Vagina (tissue), 2 donors: ENCODE measurements around the gene MTUS2. TPM values are rescaled to one million over a fixed set of nuclear protein-coding genes. Genes with fewer than 3 reads are reported as not detected.

Source experiments
- DNase-seq, 2 donors: peaks; one replicate each; pipeline ENCODE4 v3.0.0-alpha.2; 2017; ENCODE audit errors: extremely low spot score in 2 of 2
- H3K27ac ChIP-seq: fragments of 200-600 bp; sonication (generic); one replicate; pipeline ENCODE4 v1.5.1; 2019
- H3K27me3 ChIP-seq: fragments of 200-600 bp; sonication (generic); one replicate; pipeline ENCODE4 v1.5.1; 2019
- H3K36me3 ChIP-seq, 2 donors: fragments of 200-600 bp; sonication (generic); one replicate each; pipeline ENCODE4 v1.5.1; 2017 to 2019
- H3K4me1 ChIP-seq: fragments of 200-600 bp; sonication (generic); one replicate; pipeline ENCODE4 v1.5.1; 2019
- H3K4me3 ChIP-seq, 2 donors: fragments of 200-600 bp; sonication (generic); 1 replicate in 1 of 2; 2 replicates in 1 of 2; pipeline ENCODE4 v1.5.1; 2016 to 2019
- H3K9me3 ChIP-seq: fragments of 200-600 bp; sonication (generic); one replicate; pipeline ENCODE4 v1.5.1; 2019
- POLR2A ChIP-seq, 2 donors: fragments of 450-650 bp; IDR thresholded peaks; one replicate each; pipeline ENCODE4 v1.6.1; 2017; ENCODE audit warnings: antibody characterized with exemption in 2 of 2, mild to moderate bottlenecking in 2 of 2, moderate library complexity in 2 of 2
- POLR2AphosphoS5 ChIP-seq, 2 donors: sonication (generic); formaldehyde crosslinking; IDR thresholded peaks; one replicate each; pipeline ENCODE4 v1.9.0; 2017; ENCODE audit warnings: antibody characterized with exemption in 2 of 2, mild to moderate bottlenecking in 2 of 2, low read depth in 1 of 2; ENCODE audit not compliant: insufficient read depth in 1 of 2
- intact Hi-C: fragments of 100-400 bp; cut with DNase I; formaldehyde crosslinking; loops from one replicate; pipeline ENCODE4 v1.15.1; 2023
- total RNA-seq: library from RNA; depleted of rRNA; stranded (reverse); fragments of >200 nt; gene quantifications from one replicate; pipeline ENCODE4 v1.2.3, GENCODE V29; 2016
- TF ChIP-seq, protein P1 (sequence below), 3 experiments: fragments of 450-650 bp in 2 of 3; fragments of 200-600 bp in 1 of 3; sonication (generic) in 1 of 3; IDR thresholded peaks; one replicate each; pipeline ENCODE4 v1.5.1; 2017 to 2019; ENCODE audit warnings: antibody characterized with exemption in 3 of 3, mild to moderate bottlenecking in 2 of 3, moderate library complexity in 2 of 3

The MTUS2 gene
- total RNA-seq, 1 donor from 2014 or later = 0.74 TPM

DNA sequence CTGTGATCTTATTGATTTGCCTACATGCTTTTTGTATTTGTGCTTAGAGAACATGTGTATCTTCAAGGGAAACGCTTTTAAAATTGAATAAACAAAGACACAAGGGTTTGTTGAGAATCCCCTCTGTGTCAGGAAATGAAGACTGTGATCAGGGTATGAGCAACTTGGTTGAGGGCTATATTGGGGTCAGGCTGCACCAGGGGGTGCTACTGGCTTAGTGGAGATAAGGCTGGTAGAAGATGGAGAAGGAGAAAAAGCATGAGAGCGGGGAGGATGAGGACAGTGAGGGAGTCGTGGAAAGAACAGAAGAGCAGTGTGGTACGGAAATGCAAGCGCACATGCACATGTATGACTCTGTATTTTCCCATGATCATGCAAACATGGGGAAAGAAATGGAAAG is 201.6 kb downstream of the MTUS2 start:
- no peaks in the 10 kb centered on the region for H3K9me3 ChIP-seq
- TF ChIP-seq, protein P1, sequence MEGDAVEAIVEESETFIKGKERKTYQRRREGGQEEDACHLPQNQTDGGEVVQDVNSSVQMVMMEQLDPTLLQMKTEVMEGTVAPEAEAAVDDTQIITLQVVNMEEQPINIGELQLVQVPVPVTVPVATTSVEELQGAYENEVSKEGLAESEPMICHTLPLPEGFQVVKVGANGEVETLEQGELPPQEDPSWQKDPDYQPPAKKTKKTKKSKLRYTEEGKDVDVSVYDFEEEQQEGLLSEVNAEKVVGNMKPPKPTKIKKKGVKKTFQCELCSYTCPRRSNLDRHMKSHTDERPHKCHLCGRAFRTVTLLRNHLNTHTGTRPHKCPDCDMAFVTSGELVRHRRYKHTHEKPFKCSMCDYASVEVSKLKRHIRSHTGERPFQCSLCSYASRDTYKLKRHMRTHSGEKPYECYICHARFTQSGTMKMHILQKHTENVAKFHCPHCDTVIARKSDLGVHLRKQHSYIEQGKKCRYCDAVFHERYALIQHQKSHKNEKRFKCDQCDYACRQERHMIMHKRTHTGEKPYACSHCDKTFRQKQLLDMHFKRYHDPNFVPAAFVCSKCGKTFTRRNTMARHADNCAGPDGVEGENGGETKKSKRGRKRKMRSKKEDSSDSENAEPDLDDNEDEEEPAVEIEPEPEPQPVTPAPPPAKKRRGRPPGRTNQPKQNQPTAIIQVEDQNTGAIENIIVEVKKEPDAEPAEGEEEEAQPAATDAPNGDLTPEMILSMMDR (IDR thresholded peaks at IDR 0.05) = no peak
- TF ChIP-seq POLR2AphosphoS5 (IDR thresholded peaks at IDR 0.05; ENCODE audit: insufficient read depth in 1 of 2, low read depth in 1 of 2) = no peak
- no peak for TF ChIP-seq POLR2A (IDR thresholded peaks at IDR 0.05)
- intact Hi-C loops = no loop called here
- H3K36me3 ChIP-seq = no peaks in the 10 kb centered on the region
- H3K27me3 ChIP-seq = no peaks in the 10 kb centered on the region
- no peak for DNase-seq
- H3K4me1 ChIP-seq = no peaks in the 10 kb centered on the region
- H3K27ac ChIP-seq = no peak overlapping the region
- no peak overlapping the region for H3K4me3 ChIP-seq

DNA sequence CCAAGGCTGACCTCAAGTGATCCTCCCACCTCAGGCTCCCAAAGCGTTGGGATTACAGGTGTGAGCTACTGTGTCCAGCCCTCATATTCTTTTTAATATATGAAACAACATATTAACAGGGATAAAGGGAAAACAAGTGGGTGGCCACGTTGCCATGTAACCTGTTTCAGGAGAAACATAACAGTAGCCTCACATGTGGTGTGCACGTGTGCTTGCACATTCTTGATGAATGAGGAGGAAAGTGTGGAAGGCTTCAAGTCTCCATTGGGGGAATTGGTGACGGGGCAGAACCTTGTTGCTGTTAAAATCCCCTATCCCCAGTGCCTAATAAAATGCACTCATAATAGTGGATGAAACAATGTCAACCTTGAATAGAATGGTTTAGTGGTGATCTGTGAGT is 202.3 kb downstream of the MTUS2 start:
- Histone ChIP-seq H3K4me3 (no peak overlapping the region), H3K4me1 (no peaks in the 10 kb centered on the region), H3K27me3 (no peaks in the 10 kb centered on the region), H3K27ac (no peak overlapping the region), H3K36me3 (no peaks in the 10 kb centered on the region), H3K9me3 (no peaks in the 10 kb centered on the region)
- no peak for TF ChIP-seq POLR2A (IDR thresholded peaks at IDR 0.05)
- no peak for TF ChIP-seq POLR2AphosphoS5 (IDR thresholded peaks at IDR 0.05; ENCODE audit: insufficient read depth in 1 of 2, low read depth in 1 of 2)
- TF ChIP-seq, protein P1 (IDR thresholded peaks at IDR 0.05) = no peak
- no peak for DNase-seq
- intact Hi-C loops = no loop called here

DNA sequence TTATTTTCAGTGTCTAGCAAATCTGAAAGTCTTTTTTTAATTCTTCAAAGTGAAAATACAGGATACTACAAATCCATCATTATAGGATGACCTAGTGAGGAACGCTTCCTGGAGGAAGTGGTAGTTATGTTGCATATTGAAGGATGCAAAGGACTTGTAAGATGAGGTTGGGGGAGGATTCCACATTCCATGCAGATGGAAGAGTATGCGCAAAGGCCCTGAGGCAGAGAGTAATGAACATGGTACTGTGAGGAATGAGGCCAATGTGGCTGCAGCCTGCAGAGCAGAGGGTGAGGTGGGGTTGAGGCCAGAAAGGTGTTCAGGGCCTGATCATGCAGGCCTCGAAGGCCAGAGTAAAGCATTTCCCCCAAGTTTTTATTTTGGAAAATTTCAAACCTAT is 202.8 kb downstream of the MTUS2 start:
- no peaks in the 10 kb centered on the region for H3K36me3 ChIP-seq
- H3K27me3 ChIP-seq = no peaks in the 10 kb centered on the region
- no peak overlapping the region for H3K4me3 ChIP-seq
- H3K4me1 ChIP-seq = no peaks in the 10 kb centered on the region
- no peak overlapping the region for H3K27ac ChIP-seq
- TF ChIP-seq POLR2AphosphoS5 (IDR thresholded peaks at IDR 0.05; ENCODE audit: insufficient read depth in 1 of 2, low read depth in 1 of 2) = no peak
- no peak for TF ChIP-seq POLR2A (IDR thresholded peaks at IDR 0.05)
- TF ChIP-seq, protein P1 (IDR thresholded peaks at IDR 0.05) = no peak
- no peaks in the 10 kb centered on the region for H3K9me3 ChIP-seq
- DNase-seq = no peak
- intact Hi-C loops = no loop called here

DNA sequence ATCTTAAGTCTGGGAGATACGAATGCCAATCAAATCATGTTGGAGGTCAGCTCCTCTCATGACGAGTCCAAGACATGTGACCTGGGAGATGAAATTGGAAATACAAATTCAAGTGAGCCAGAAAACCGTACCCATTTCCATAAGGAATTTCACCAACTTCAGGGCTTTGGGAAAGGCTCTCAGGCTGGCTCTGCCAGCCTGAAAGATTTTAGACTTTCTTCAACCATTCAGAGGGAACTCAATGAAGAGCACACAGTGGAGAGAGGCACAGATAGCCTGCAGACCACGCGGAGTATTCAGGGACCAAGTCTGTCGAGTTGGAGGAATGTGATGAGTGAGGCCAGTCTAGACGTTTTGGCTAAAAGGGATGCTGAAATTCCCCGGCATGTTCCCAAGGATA is 204.6 kb downstream of the MTUS2 start:
- Histone ChIP-seq H3K9me3 (no peaks in the 10 kb centered on the region), H3K4me1 (no peaks in the 10 kb centered on the region), H3K4me3 (no peak overlapping the region), H3K27me3 (no peaks in the 10 kb centered on the region), H3K27ac (no peak overlapping the region), H3K36me3 (no peaks in the 10 kb centered on the region)
- intact Hi-C loops = no loop called here
- DNase-seq = no peak
- TF ChIP-seq POLR2AphosphoS5 (IDR thresholded peaks at IDR 0.05; ENCODE audit: insufficient read depth in 1 of 2, low read depth in 1 of 2) (no peak), POLR2A (IDR thresholded peaks at IDR 0.05) (no peak)
- TF ChIP-seq, protein P1 (IDR thresholded peaks at IDR 0.05) = no peak

DNA sequence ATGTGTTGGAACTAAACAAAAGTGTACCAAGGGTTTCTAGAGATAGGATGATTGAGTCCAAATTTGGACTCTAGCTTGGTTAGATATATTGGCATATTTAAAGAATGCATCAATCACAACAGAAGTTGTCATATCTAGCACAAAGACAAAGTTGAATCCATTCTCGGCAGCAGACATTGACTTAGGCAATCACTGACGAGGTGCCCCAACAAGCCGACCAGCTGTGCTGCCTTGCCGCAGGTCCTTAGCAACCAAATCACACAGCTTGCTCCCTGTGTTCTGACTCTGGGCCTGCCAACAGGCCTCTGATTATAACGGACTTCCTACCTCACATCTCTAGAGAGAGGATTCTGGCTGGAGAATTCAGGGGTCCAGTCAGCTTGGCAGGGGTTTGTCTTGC is 208.7 kb downstream of the MTUS2 start:
- Histone ChIP-seq H3K27me3 (no peaks in the 10 kb centered on the region), H3K4me3 (no peak overlapping the region), H3K9me3 (no peaks in the 10 kb centered on the region), H3K36me3 (no peaks in the 10 kb centered on the region), H3K4me1 (no peaks in the 10 kb centered on the region), H3K27ac (no peak overlapping the region)
- intact Hi-C loops = no loop called here
- TF ChIP-seq POLR2A (IDR thresholded peaks at IDR 0.05) = no peak
- TF ChIP-seq POLR2AphosphoS5 (IDR thresholded peaks at IDR 0.05; ENCODE audit: insufficient read depth in 1 of 2, low read depth in 1 of 2) = no peak
- TF ChIP-seq, protein P1 (IDR thresholded peaks at IDR 0.05) = no peak
- DNase-seq = no peak
